Central memory CD8-positive, alpha-beta T cell (primary cell): ENCODE measurements around the gene PTPRCAP.
"Not testable (repeated sequence)": the region's sequence is repeated elsewhere in the genome, so short reads cannot be mapped to it uniquely, and the experiment has no call there.

Experiments used
- ATAC-seq: fragments of 150-1000 bp; cut with Tn5 transposase; replicated peaks from 2 replicates; pipeline ENCODE4 v1.10.0; 2022; ENCODE audit warnings: mild to moderate bottlenecking, moderate FRiP score, moderate number of reproducible peaks; ENCODE audit not compliant: poor library complexity, severe bottlenecking; ENCODE audit errors: extremely low read depth
- DNase-seq, 2 donors: peaks; one replicate each; pipeline ENCODE4 v3.0.0; 2021; ENCODE audit warnings: low spot score in 2 of 2
- H3K27ac Mint-ChIP-seq: one replicate; pipeline ENCODE4 v1.8.0; 2022; ENCODE audit warnings: low read depth, mild to moderate bottlenecking, moderate library complexity, mixed read lengths
- H3K27me3 Mint-ChIP-seq: one replicate; pipeline ENCODE4 v1.8.0; 2022; ENCODE audit warnings: mixed read lengths
- H3K36me3 Mint-ChIP-seq: one replicate; pipeline ENCODE4 v1.8.0; 2022; ENCODE audit warnings: mild to moderate bottlenecking, moderate library complexity, mixed read lengths; ENCODE audit not compliant: insufficient read depth
- H3K4me1 Mint-ChIP-seq: one replicate; pipeline ENCODE4 v1.8.0; 2022; ENCODE audit warnings: mixed read lengths
- H3K4me3 Mint-ChIP-seq: one replicate; pipeline ENCODE4 v1.8.0; 2022; ENCODE audit warnings: mild to moderate bottlenecking, moderate library complexity, mixed read lengths
- H3K9me3 Mint-ChIP-seq: one replicate; pipeline ENCODE4 v1.8.0; 2022; ENCODE audit warnings: mixed read lengths

PTPRCAP gene, protein sequence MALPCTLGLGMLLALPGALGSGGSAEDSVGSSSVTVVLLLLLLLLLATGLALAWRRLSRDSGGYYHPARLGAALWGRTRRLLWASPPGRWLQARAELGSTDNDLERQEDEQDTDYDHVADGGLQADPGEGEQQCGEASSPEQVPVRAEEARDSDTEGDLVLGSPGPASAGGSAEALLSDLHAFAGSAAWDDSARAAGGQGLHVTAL

GRCh38 chr11:67437082-67437808, at the start of gene PTPRCAP:
PTPRCAP (minus strand) TSS chr11:67437682; CDS start chr11:67437619, 63 bp downstream.
- H3K4me3 Mint-ChIP-seq = peak within 1 kb of the TSS; percentile 96
- DNase-seq (peak in 1 of 2 donors; percentile 67), ATAC-seq (peak; percentile 70)
- H3K36me3 Mint-ChIP-seq = peaks cover 59% of the 10 kb centered on the region
- H3K4me1 Mint-ChIP-seq = peaks cover 72% of the 10 kb centered on the region
- no peaks in the 10 kb centered on the region for H3K9me3 Mint-ChIP-seq
- H3K27ac Mint-ChIP-seq = peak within 1 kb of the TSS; percentile 97
- no peaks in the 10 kb centered on the region for H3K27me3 Mint-ChIP-seq

- Mint-ChIP-seq H3K4me1 (peaks cover 70% of the 10 kb centered on the region), H3K36me3 (peaks cover 51% of the 10 kb centered on the region), H3K4me3 (peak overlapping the region; percentile 92), H3K27me3 (no peaks in the 10 kb centered on the region), H3K27ac (peak overlapping the region; percentile 95), H3K9me3 (no peaks in the 10 kb centered on the region)
- no peak for DNase-seq
- no peak for ATAC-seq
These were observed 49.2 kb upstream of the PTPRCAP start for GRCh38 chr11:67486481-67487195.

- not testable (repeated sequence) for H3K9me3 Mint-ChIP-seq, DNase-seq, ATAC-seq, H3K27me3 Mint-ChIP-seq
- H3K4me1 Mint-ChIP-seq = peaks cover 70% of the 10 kb centered on the region
- H3K36me3 Mint-ChIP-seq = peaks cover 50% of the 10 kb centered on the region
- peak overlapping the region; percentile 95 for H3K27ac Mint-ChIP-seq
- peak overlapping the region; percentile 92 for H3K4me3 Mint-ChIP-seq
These were observed 48.4 kb upstream of the PTPRCAP start for GRCh38 chr11:67485873-67486361.

DNA sequence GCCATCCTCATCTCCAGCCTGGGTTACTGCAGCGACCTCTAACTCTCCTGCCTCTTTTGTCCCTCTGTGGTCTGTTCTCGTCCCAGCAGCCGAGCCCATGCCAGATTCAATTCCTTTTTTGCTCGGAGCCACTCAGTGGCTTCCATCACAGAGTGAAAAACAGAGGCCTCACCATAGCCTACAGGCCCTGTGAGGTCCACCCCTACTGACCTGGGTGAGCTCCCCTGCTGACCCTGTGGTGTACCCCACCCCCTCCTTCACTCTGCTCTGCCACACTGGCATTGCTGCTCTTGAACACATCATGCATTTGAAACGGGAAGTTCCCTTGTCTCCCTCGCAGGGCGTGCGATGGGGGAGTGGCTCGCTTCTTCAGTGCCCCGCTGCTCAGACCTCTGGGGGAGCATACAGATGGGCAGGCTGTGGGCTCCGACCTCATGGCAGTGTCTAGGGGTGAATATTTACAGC, 47.4 kb upstream of the PTPRCAP start:
- H3K4me3 Mint-ChIP-seq = peak overlapping the region; percentile 92
- ATAC-seq (peak; percentile 7), DNase-seq (no peak)
- H3K27ac Mint-ChIP-seq = peak overlapping the region; percentile 95
- no peaks in the 10 kb centered on the region for H3K9me3 Mint-ChIP-seq
- peaks cover 46% of the 10 kb centered on the region for H3K36me3 Mint-ChIP-seq
- H3K27me3 Mint-ChIP-seq = no peaks in the 10 kb centered on the region
- peaks cover 70% of the 10 kb centered on the region for H3K4me1 Mint-ChIP-seq

DNA sequence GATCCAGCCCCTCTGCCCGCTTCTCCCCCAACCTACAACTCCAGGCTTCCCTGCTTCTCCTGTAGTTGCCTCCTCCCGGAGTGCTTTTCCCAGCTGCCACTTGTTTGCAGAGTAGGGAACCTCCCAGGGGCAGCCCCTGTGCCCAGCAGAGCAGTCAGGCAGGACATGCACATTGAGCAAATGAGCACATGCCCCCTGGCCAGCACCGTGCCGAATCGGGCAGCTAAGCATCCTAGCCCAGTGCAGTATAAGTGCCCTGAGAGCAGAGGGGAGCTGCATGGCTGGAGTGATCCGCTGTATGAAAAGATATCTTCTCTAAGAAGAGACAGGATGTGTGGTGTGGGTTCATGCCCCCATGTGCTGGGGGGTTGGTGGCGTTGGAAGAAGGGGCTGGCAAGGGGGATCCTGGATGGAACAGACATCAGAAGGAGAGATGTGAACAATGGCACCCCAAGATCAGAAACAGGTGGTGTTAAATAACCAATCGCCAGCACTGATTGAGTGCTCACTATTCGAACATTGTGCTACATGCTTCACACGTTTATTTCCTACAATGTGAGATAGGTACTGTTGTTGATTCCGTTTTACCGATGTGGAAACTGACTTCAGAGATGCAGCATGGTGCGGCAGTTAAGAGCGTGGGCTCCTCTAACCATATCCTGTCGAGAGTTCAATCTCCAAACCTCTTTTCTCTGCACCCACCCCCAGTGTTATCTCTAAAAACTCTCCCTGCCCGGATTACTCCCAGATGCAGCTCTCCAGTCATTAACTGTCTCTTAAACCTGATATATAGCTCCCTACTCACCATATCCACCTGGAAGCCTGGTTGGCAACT, 46.6 kb upstream of the PTPRCAP start:
- H3K27me3 Mint-ChIP-seq = no peaks in the 10 kb centered on the region
- H3K36me3 Mint-ChIP-seq = peaks cover 43% of the 10 kb centered on the region
- peak; percentile 63 for ATAC-seq
- H3K4me3 Mint-ChIP-seq = peak overlapping the region; percentile 92
- no peaks in the 10 kb centered on the region for H3K9me3 Mint-ChIP-seq
- peak overlapping the region; percentile 95 for H3K27ac Mint-ChIP-seq
- peak in 1 of 2 donors; percentile 53 for DNase-seq
- H3K4me1 Mint-ChIP-seq = peaks cover 64% of the 10 kb centered on the region

- ATAC-seq = peak; percentile 76
- Mint-ChIP-seq H3K27ac (peak within 1 kb of the TSS; percentile 95), H3K4me3 (peak within 1 kb of the TSS; percentile 92), H3K27me3 (no peaks in the 10 kb centered on the region), H3K9me3 (no peaks in the 10 kb centered on the region), H3K4me1 (peaks cover 58% of the 10 kb centered on the region), H3K36me3 (peaks cover 38% of the 10 kb centered on the region)
- peak; percentile 94 to 97 for DNase-seq
These were observed 45.6 kb upstream of the PTPRCAP start, which contains the start of gene AIP for GRCh38 chr11:67482827-67483798. AIP (plus strand) TSS chr11:67483026; CDS start chr11:67483159, 133 bp downstream.

GRCh38 chr11:67482275-67482826, 44.9 kb upstream of the PTPRCAP start:
- peaks cover 32% of the 10 kb centered on the region for H3K36me3 Mint-ChIP-seq
- no peaks in the 10 kb centered on the region for H3K27me3 Mint-ChIP-seq
- H3K9me3 Mint-ChIP-seq = no peaks in the 10 kb centered on the region
- peak overlapping the region; percentile 95 for H3K27ac Mint-ChIP-seq
- peak; percentile 8 for ATAC-seq
- DNase-seq = no peak
- H3K4me1 Mint-ChIP-seq = peaks cover 50% of the 10 kb centered on the region
- H3K4me3 Mint-ChIP-seq = peak overlapping the region; percentile 92

DNA sequence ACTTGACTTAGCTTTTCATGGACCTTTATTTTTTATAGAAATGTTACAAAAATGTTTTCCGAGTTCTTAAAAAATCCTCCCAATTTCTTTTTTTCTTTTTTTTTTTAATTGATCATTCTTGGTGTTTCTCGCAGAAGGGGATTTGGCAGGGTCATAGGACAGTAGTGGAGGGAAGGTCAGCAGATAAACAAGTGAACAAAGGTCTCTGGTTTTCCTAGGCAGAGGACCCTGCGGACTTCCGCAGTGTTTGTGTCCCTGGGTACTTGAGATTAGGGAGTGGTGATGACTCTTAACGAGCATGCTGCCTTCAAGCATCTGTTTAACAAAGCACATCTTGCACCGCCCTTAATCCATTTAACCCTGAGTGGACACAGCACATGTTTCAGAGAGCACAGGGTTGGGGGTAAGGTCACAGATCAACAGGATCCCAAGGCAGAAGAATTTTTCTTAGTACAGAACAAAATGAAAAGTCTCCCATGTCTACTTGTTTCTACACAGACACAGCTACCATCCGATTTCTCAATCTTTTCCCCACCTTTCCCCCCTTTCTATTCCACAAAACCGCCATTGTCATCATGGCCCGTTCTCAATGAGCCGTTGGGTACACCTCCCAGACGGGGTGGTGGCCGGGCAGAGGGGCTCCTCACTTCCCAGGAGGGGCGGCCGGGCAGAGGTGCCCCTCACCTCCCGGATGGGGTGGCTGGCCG, 40.0 kb upstream of the PTPRCAP start:
- H3K4me3 Mint-ChIP-seq, H3K9me3 Mint-ChIP-seq, H3K36me3 Mint-ChIP-seq: not testable (repeated sequence)

DNA sequence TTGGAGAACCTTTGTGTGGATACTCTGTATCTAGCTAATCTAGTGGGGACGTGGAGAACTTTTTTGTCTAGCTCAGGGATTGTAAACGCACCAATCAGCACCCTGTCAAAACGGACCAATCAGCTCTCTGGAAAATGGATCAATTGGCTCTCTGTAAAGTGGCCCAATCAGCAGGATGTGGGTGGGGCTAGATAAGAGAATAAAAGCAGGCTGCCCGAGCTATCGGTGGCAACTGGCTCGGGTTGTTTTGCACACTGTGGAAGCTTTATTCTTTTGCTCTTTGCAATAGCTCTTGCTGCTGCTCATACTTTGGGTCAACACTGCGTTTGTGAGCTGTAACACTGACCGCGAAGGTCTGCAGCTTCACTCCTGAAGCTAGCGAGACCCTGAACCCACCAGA, 39.2 kb upstream of the PTPRCAP start:
- not testable (repeated sequence) for H3K36me3 Mint-ChIP-seq, H3K27me3 Mint-ChIP-seq

More for the DNA sequence above, 40.0 kb upstream of the PTPRCAP start:
- DNase-seq, H3K4me1 Mint-ChIP-seq, H3K27ac Mint-ChIP-seq, H3K27me3 Mint-ChIP-seq, ATAC-seq: not testable (repeated sequence)

DNA sequence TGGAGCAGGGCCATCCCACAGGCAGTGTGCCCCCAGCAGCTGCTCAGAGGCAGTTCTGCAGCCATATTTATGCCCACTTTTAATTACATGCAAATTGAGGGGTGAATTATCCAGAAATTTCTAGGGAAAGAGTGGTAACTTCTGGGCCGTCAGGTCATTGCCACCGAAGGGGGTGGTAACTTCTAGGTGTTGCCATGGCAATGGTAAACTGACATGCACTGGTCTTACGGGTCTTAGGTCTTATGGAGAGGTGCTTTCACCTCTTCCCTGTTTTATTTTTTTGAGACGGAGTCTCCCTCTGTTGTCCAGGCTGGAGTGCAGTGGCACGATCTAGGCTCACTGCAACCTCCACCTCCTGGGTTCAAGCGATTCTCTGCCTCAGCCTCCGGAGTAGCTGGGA, 35.4 kb upstream of the PTPRCAP start:
- Mint-ChIP-seq H3K27ac (no peak overlapping the region), H3K4me3 (no peak overlapping the region), H3K4me1 (peaks cover 8% of the 10 kb centered on the region), H3K9me3 (no peaks in the 10 kb centered on the region), H3K36me3 (peaks cover 6% of the 10 kb centered on the region), H3K27me3 (no peaks in the 10 kb centered on the region)
- no peak for DNase-seq
- ATAC-seq = no peak

More for the DNA sequence above, 39.2 kb upstream of the PTPRCAP start:
- ATAC-seq, H3K4me3 Mint-ChIP-seq, H3K4me1 Mint-ChIP-seq, H3K9me3 Mint-ChIP-seq, H3K27ac Mint-ChIP-seq, DNase-seq: not testable (repeated sequence)
